Mesendoderm (in vitro differentiated cells): ENCODE results near the gene PPP2R3B.
A peak's percentile ranks its signal among the peaks of the same experiment; 100 is the strongest.
"Not testable (repeated sequence)": the region's sequence is repeated elsewhere in the genome, so short reads cannot be mapped to it uniquely, and the experiment has no call there.

Experiments used
- DNase-seq: peaks from one replicate; pipeline ENCODE4 v3.0.0; 2013
- H2AK5ac ChIP-seq: 2 replicates; pipeline ENCODE4 v1.6.1; 2013; ENCODE audit warnings: low read length, inconsistent platforms
- H2BK120ac ChIP-seq: 2 replicates; pipeline ENCODE4 v1.6.1; 2013; ENCODE audit warnings: low read depth, mild to moderate bottlenecking, low read length, moderate library complexity, mixed read lengths
- H2BK15ac ChIP-seq: replicated peaks from 2 replicates; pipeline ENCODE4 v1.6.1; 2013; ENCODE audit warnings: low read depth, mild to moderate bottlenecking, moderate library complexity
- H2BK5ac ChIP-seq: 2 replicates; pipeline ENCODE4 v1.6.1; 2013; ENCODE audit warnings: low read length, inconsistent platforms
- H3K18ac ChIP-seq: 2 replicates; pipeline ENCODE4 v1.6.1; 2013; ENCODE audit warnings: mild to moderate bottlenecking, low read length, mixed read lengths
- H3K23ac ChIP-seq: one replicate; pipeline ENCODE4 v1.6.1; 2013; ENCODE audit warnings: low read length
- H3K27ac ChIP-seq: 2 replicates; pipeline ENCODE4 v1.5.1; 2013; ENCODE audit warnings: low read depth, mild to moderate bottlenecking, inconsistent platforms, low read length, moderate library complexity
- H3K27me3 ChIP-seq: 2 replicates; pipeline ENCODE4 v1.6.1; 2013; ENCODE audit warnings: low read length, control low read depth, mild to moderate bottlenecking, inconsistent platforms; ENCODE audit not compliant: insufficient read depth, poor library complexity
- H3K36me3 ChIP-seq: 2 replicates; pipeline ENCODE4 v1.6.1; 2013; ENCODE audit warnings: low read length, inconsistent platforms; ENCODE audit not compliant: control insufficient read depth, insufficient read depth
- H3K4ac ChIP-seq: one replicate; pipeline ENCODE4 v1.6.1; 2013; ENCODE audit warnings: low read depth, mild to moderate bottlenecking, low read length, moderate library complexity
- H3K4me1 ChIP-seq: 2 replicates; pipeline ENCODE4 v1.6.1; 2013; ENCODE audit warnings: low read depth, low read length, inconsistent platforms; ENCODE audit not compliant: control insufficient read depth
- H3K4me2 ChIP-seq: 2 replicates; pipeline ENCODE4 v1.6.1; 2013; ENCODE audit warnings: low read length
- H3K4me3 ChIP-seq: 2 replicates; pipeline ENCODE4 v1.5.1; 2013; ENCODE audit warnings: mild to moderate bottlenecking, low read length
- H3K56ac ChIP-seq: one replicate; pipeline ENCODE4 v1.6.1; 2013; ENCODE audit warnings: low read length
- H3K79me1 ChIP-seq: 2 replicates; pipeline ENCODE4 v1.6.1; 2013; ENCODE audit warnings: low read length, inconsistent platforms
- H3K79me2 ChIP-seq: 2 replicates; pipeline ENCODE4 v1.6.1; 2013; ENCODE audit warnings: mild to moderate bottlenecking, low read length; ENCODE audit not compliant: control insufficient read depth, insufficient read depth
- H3K9ac ChIP-seq: 2 replicates; pipeline ENCODE4 v1.6.1; 2013; ENCODE audit warnings: low read length, inconsistent platforms
- H4K5ac ChIP-seq: one replicate; pipeline ENCODE4 v1.6.1; 2013; ENCODE audit warnings: low read length
- H4K8ac ChIP-seq: one replicate; pipeline ENCODE4 v1.6.1; 2013; ENCODE audit warnings: low read depth, mild to moderate bottlenecking, control low read depth, low read length, moderate library complexity
- WGBS: extraction: QIAGEN DNeasy Blood & Tissue Kit; methylation state at CpG from one replicate; pipeline ENCODE4 v1.1.7; 2013; ENCODE audit warnings: low lambda C conversion rate, missing lambda C conversion rate; ENCODE audit not compliant: insufficient coverage; ENCODE audit errors: extremely low coverage; 5-methylcytosine and 5-hydroxymethylcytosine counted together

PPP2R3B gene

DNA sequence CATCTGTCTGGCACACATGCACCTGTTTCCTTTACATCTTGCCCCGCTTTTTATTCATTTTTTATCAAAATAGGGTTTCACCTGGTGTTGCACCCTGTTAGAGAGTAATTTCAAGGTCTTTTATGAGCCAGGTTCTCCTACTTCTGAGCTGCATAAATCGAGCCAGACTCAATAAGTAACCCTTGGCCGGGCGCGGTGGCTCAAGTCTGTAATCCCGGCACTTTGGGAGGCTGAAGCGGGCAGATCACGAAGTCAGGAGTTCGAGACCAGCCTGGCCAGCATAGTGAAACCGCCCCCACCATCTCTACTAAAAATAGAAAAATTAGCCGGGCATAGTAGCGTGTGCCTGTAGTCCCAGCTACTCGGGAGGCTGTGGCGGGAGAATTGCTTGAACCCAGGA is 1.0 kb upstream of the PPP2R3B start:
- Histone ChIP-seq H3K4ac (no peak overlapping the region), H3K4me2 (peak overlapping the region; percentile 80), H3K27me3 (no peaks in the 10 kb centered on the region), H3K27ac (no peak overlapping the region), H3K23ac (no peak overlapping the region), H3K4me1 (no peaks in the 10 kb centered on the region), H3K36me3 (no peaks in the 10 kb centered on the region), H3K56ac (peak overlapping the region; percentile 87), H3K79me2 (peaks cover 3% of the 10 kb centered on the region), H4K5ac (no peak overlapping the region), H3K4me3 (no peak overlapping the region), H3K79me1 (peaks cover 2% of the 10 kb centered on the region), H3K9ac (peak overlapping the region; percentile 81), H2BK15ac (no peak overlapping the region), H2AK5ac (no peak overlapping the region), H3K18ac (no peak overlapping the region), H2BK5ac (no peak overlapping the region), H2BK120ac (no peak overlapping the region), H4K8ac (no peak overlapping the region)
- no peak for DNase-seq
- WGBS = no CpG with 5 or more reads among the region's 14 CpGs

DNA sequence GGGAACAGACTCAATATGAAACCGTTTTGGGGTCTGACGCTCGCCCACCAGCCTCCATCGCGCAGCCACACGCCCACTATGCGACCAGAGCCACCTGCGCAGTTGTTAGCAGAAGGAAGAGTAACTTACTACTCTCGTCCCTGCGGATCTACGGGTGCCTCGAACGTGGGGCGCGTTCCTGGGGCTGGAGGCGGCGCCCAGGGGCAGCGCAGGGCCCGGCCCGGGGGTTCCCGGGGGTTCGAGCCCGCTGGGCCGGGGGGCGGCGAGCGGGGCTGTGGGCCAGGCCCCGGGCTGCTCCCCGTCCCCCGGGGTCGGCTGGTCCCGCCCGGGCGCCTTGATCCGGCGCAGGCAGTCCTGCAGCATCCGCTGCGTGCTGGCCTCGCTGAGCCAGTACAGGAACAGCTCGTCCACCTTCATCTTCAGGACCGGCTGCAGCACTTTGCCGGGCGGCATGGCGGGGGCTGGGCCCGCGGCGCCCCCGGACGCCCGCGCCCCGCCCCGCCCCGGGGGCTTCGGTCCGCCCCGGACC is 404 bp downstream of the PPP2R3B start:
- no peak overlapping the region for H4K5ac ChIP-seq
- no peaks in the 10 kb centered on the region for H3K27me3 ChIP-seq
- no peak overlapping the region for H2BK5ac ChIP-seq
- H4K8ac ChIP-seq = no peak overlapping the region
- no peak for DNase-seq
- peak overlapping the region; percentile 6 for H3K23ac ChIP-seq
- no peak overlapping the region for H3K27ac ChIP-seq
- H3K36me3 ChIP-seq = no peaks in the 10 kb centered on the region
- H2BK15ac ChIP-seq = no peak overlapping the region
- H3K4me1 ChIP-seq = no peaks in the 10 kb centered on the region
- H2AK5ac ChIP-seq = no peak overlapping the region
- peak overlapping the region; percentile 97 for H3K9ac ChIP-seq
- peaks cover 6% of the 10 kb centered on the region for H3K79me1 ChIP-seq
- WGBS = no CpG with 5 or more reads among the region's 57 CpGs
- H3K4me3 ChIP-seq = peak overlapping the region; percentile 93
- peak overlapping the region; percentile 99 for H3K56ac ChIP-seq
- peak overlapping the region; percentile 58 for H3K4ac ChIP-seq
- H2BK120ac ChIP-seq = no peak overlapping the region
- H3K18ac ChIP-seq = peak overlapping the region; percentile 25
- peak overlapping the region; percentile 73 for H3K4me2 ChIP-seq
- peaks cover 8% of the 10 kb centered on the region for H3K79me2 ChIP-seq

DNA sequence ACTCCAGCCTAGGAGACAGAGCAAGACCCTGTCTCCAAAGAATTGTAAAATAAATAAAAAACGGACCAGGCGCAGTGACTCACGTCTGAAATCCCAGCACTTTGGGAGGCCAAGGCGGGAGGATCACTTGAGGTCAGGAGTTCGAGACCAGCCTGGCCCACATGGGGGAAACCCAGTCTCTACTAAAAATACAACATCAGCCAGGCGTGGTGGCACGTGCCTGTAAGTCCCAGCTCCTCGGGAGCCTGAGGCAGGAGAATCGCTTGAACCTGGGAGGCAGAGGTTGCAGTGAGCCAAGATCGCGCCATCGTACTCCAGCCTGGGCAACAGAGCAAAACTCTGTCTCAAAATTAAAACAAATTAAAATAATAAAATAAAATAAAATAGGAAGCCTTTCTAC is 971 bp downstream of the PPP2R3B start:
- H3K18ac ChIP-seq, H2AK5ac ChIP-seq, H4K5ac ChIP-seq, H3K4ac ChIP-seq, H3K36me3 ChIP-seq, H3K27ac ChIP-seq, DNase-seq, H2BK120ac ChIP-seq, H3K4me2 ChIP-seq, H3K79me2 ChIP-seq, H3K23ac ChIP-seq, H4K8ac ChIP-seq, H3K79me1 ChIP-seq, H2BK15ac ChIP-seq, H3K4me3 ChIP-seq, H3K27me3 ChIP-seq, H3K4me1 ChIP-seq, H2BK5ac ChIP-seq: not testable (repeated sequence)
- Histone ChIP-seq H3K56ac (peak overlapping the region; percentile 50), H3K9ac (peak overlapping the region; percentile 13)
- WGBS = no CpG with 5 or more reads among the region's 12 CpGs

DNA sequence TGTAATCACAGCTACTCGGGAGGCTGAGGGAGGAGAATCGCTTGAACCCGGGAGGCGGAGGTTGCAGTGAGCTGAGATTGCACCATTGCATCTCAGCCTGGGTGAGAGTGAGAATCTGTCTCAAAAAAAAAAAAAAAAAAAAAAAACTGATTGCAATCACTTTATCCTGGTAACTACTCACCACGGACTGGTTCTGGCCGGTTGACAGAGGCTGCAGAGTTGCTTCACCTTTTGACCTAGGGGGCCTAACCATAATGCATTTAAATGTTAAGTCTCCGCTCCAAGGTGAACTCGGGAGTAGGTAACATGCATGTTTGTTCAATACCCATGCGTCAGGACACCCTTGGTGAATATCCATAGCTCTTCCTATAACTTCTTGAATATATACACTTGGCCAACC is 1.8 kb downstream of the PPP2R3B start:
- WGBS = no CpG with 5 or more reads among the region's 9 CpGs
- Histone ChIP-seq H4K8ac (no peak overlapping the region), H2BK5ac (no peak overlapping the region), H3K79me2 (peaks cover 11% of the 10 kb centered on the region), H4K5ac (no peak overlapping the region), H3K36me3 (no peaks in the 10 kb centered on the region), H3K4me3 (no peak overlapping the region), H3K4me1 (no peaks in the 10 kb centered on the region), H3K4ac (no peak overlapping the region), H2BK15ac (no peak overlapping the region), H3K56ac (no peak overlapping the region), H2BK120ac (no peak overlapping the region), H3K4me2 (no peak overlapping the region), H2AK5ac (no peak overlapping the region), H3K18ac (no peak overlapping the region), H3K9ac (no peak overlapping the region), H3K27ac (no peak overlapping the region), H3K23ac (no peak overlapping the region), H3K79me1 (peaks cover 9% of the 10 kb centered on the region), H3K27me3 (no peaks in the 10 kb centered on the region)
- DNase-seq = no peak

DNA sequence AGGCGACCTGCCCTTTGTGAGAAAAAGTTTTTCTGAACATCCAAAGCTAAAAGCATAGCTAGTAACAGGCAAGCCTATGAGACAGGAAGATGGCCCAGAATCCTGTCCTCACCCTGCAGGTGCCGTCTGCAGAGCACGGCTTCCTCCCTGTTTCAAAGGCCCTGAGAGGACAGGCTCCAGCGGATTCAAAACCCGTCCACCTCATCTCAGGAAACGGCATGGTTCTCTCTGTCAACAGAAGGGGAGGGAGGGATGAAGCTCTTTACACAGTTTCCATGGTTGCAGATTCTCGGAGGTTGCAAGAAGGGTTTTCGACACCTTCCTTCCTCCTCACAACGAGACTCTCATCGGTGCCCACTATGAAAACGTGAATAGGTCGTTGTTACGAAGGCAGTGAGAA is 8.3 kb downstream of the PPP2R3B start:
- Histone ChIP-seq H3K79me2 (peaks cover 19% of the 10 kb centered on the region), H3K27ac (no peak overlapping the region), H3K4ac (no peak overlapping the region), H2AK5ac (no peak overlapping the region), H3K9ac (no peak overlapping the region), H3K79me1 (peaks cover 18% of the 10 kb centered on the region), H3K36me3 (no peaks in the 10 kb centered on the region), H2BK5ac (no peak overlapping the region), H3K27me3 (peaks cover 3% of the 10 kb centered on the region), H3K18ac (no peak overlapping the region), H4K5ac (no peak overlapping the region), H3K4me1 (no peaks in the 10 kb centered on the region), H3K23ac (no peak overlapping the region), H3K4me2 (no peak overlapping the region), H2BK120ac (no peak overlapping the region), H4K8ac (no peak overlapping the region), H3K4me3 (no peak overlapping the region), H2BK15ac (no peak overlapping the region), H3K56ac (no peak overlapping the region)
- DNase-seq = no peak
- no CpG with 5 or more reads among the region's 13 CpGs for WGBS

DNA sequence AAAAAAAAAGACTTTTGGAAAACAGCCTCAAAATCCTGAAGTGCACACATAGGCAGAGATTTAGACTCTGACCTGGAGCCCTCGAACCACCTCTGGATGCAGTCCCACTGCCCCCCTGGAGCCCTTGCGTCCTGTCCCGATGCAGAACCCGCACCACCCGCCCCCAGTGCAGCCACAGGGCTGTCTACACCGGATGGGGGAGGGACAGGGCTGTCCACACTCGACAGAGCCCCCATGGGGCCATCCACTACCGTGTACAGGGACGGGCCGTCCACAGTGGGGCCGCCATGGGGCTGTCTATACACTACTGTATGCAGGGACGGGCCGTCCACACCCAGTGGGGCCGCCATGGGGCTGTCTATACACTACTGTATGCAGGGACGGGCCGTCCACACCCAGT is 10.5 kb downstream of the PPP2R3B start:
- not testable (repeated sequence) for H2BK120ac ChIP-seq, DNase-seq, H3K4me1 ChIP-seq, H3K56ac ChIP-seq, H4K5ac ChIP-seq, H3K18ac ChIP-seq, H3K4me3 ChIP-seq, H2AK5ac ChIP-seq, H3K27me3 ChIP-seq, H3K9ac ChIP-seq, H4K8ac ChIP-seq, H3K4ac ChIP-seq, H3K36me3 ChIP-seq, H2BK15ac ChIP-seq, H3K4me2 ChIP-seq, H3K27ac ChIP-seq, H3K23ac ChIP-seq, H2BK5ac ChIP-seq
- peaks cover 13% of the 10 kb centered on the region for H3K79me2 ChIP-seq
- no CpG with 5 or more reads among the region's 16 CpGs for WGBS
- H3K79me1 ChIP-seq = peaks cover 13% of the 10 kb centered on the region
